ENCODE data around the gene ADPRH.

Gene ADPRH

DNA sequence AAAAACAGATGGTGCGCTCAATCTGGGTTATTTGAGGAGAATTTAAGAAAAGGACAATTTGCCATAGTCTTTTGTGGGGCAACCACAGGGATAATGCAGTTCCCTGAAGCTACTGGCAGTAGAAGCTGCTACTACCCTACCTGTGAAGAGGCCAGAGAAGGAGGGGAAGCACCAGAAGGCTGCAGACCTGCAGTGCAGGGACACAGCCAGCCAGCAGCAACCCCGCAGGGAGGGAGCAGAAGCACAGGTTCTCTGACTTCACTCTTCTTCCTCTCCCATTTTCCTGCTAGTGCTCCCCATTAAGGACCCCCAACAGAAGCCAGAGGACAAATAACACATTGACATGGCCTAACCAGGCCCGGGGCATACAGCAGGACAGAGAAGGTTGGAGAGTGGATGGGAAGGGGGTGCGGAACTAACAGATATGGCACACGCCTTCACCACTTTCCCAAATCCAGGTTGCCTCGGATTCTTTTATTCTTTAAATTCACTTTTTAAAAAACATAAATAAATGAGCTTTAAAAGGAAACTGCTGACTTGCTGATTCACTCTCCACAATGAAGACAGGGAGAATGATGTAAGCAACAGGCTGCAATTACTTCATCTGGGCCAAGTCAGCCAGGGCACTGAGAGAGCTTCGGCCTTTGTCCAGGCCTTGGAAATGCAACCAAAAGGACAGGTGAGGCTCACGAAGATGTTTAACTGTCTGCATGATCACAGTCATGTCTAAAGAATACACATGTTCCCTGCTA lies 51.0 kb downstream of the ADPRH start:
- DNase-seq (ENCODE audit: low spot score) = peak; percentile 45

DNA sequence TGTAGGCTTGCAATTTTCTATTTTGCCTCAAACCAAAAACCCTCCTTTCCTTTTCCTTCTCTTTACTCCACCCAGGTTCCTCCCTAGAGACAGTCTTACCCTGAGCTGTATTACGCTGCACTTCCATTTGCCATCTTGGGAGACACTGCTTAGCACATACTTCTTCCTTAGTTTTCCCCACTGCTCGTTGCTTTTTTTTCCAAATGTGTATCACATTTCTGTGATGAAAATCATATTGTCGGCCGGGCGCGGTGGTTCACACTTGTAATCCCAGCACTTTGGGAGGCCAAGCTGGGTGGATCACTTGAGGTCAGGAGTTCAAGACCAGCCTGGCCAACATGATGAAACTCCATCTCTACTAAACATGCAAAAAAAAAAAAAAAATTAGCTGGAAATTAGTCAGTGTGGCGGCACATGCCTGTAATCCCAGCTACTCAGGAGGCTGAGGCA lies 51.6 kb downstream of the ADPRH start:
- DNase-seq (ENCODE audit: low spot score) = no peak

DNA sequence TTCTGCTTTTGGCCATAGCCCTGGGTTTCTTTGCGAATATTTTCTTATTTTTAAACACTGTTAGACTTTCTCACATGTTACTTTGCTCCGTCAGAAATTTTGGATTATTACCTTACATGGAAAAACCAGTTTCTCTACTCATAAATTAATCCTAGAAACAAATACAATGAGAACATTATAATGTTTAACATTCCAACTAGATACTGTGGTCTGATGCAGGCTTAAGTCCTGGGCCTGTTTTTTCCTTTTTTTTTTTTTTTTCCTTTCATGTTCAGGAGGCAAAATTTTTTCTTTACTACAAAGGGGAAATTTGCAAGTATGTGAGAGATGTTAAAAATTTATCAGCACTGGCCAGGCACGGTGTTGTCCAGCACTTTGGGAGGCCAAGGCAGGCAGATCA lies 52.2 kb downstream of the ADPRH start:
- no peak for DNase-seq (ENCODE audit: low spot score)

- DNase-seq (ENCODE audit: low spot score) = no peak
Measured at GRCh38 chr3:119632216-119632615, 52.9 kb downstream of the ADPRH start.

DNA sequence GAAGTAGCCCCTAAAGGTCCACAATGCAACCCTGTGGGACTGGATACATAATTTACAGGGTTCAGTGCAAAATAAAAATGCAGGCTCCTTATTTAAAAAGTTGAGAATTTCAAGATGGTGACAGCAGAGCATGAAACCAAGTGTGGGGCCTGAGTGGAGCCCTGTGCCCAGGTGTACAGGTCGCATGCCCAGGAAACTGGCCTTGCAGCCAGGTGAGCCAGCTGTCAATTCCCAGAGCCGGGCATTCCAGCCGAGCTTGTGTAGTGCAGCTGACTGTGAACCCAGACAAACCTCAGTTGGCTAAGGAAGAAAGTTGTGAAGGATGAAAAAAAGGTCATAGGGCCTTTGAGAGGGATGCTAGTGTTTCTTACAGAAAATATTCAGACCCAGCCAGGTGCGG lies 53.5 kb downstream of the ADPRH start:
- no peak for DNase-seq (ENCODE audit: low spot score)

DNA sequence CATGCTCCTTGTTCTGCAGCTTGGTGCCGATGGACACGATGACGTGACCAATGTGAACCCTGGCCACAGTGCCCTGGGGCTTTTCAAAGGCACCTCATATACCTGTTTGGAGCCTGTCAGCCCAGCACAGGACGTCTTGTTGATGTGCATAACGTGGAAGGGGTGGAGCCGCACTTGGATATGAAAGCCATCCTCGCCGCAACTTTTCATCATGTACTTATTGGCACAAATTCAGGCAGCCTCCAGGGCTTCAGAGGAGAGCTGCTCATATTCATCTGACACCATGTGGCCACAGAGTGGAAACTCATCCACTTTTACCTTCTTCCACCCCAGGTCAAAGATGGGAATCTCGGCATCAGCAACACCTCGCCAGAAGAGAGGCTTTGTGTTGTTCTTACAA lies 56.4 kb downstream of the ADPRH start:
- no peak for DNase-seq (ENCODE audit: low spot score)

DNA sequence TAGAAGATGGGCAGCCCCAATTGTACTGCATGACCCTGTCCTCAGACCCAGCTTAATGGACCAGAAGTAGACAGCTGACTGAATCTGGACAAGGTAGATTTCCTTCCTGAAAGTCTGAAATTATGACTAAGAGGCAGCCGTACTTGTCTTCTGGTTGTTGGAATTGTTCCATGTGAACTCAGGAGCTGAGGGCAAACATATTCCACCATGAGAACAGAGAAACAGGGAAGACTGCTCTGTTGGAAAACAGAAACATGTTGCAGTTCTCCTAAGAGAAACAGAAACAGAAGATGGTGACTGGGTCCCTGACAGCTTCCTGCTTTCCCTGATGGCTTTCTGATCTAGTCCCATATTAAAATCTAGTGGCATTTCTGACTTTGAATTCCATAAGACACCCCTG lies 57.0 kb downstream of the ADPRH start:
- DNase-seq (ENCODE audit: low spot score) = peak; percentile 76

DNA sequence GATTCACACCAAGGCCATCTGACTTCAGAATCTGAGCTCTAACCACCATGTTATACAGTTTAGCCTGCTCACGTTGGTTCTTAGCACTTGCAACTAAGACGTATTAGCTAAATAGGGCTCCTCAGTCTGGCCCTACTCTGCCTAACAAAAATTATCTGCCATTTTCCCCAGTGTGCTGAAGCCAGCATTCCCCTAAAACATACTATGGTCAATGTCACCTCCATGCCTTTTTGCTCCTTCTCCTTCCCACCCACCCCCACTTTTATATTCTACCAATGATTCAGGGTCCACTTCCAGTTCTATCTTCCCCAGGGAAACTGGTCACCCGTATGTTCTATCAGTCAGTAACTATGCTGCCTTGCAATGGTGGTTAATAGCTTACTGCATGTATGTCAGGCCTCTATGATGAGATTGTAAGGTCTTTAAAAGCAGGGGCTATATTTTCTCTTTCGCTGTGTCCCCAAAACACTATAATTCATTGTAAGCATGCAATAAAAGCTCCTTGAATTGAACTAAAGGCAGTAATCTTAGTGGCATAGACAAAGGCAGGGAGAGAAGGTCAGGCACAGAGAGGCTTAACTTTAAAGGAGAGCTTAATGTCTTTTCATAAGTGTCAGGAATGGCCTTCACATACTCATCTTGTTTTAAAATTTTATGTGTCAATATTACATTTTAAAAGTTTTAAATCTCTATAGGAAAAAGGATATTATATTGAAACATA lies 57.8 kb downstream of the ADPRH start:
- DNase-seq (ENCODE audit: low spot score) = peak; percentile 56

GRCh38 chr3:119637679-119638477 lies 58.6 kb downstream of the ADPRH start:
- peak; percentile 94 for DNase-seq (ENCODE audit: low spot score)
